ES-I3 (cell line): ENCODE results near the gene PLS3.
"Not testable (repeated sequence)": the region's sequence is repeated elsewhere in the genome, so short reads cannot be mapped to it uniquely, and the experiment has no call there.

Source experiments
- H3K36me3 ChIP-seq: 2 replicates; pipeline ENCODE4 v1.6.1; 2013; ENCODE audit warnings: mild to moderate bottlenecking, low read length, control low read depth, moderate library complexity; ENCODE audit not compliant: insufficient read depth
- H3K4me1 ChIP-seq: 2 replicates; pipeline ENCODE4 v1.6.1; 2013; ENCODE audit warnings: mild to moderate bottlenecking, control low read depth, low read length; ENCODE audit not compliant: insufficient read depth
- H3K9ac ChIP-seq: 2 replicates; pipeline ENCODE4 v1.6.1; 2013; ENCODE audit warnings: low read depth, mild to moderate bottlenecking, low read length, moderate library complexity
- H3K9me3 ChIP-seq: 2 replicates; pipeline ENCODE4 v1.6.1; 2013; ENCODE audit warnings: mild to moderate bottlenecking, low read length, moderate library complexity; ENCODE audit not compliant: control insufficient read depth, insufficient read depth

The PLS3 gene

GRCh38 chrX:115560978-115561604 is at the start of gene PLS3:
Gene PLS3 (plus strand): TSS chrX:115561174. CDS start chrX:115610251, 49,077 bp downstream.
- Histone ChIP-seq H3K36me3 (no peaks in the 10 kb centered on the region), H3K9ac (peak within 1 kb of the TSS; percentile 78), H3K9me3 (no peaks in the 10 kb centered on the region), H3K4me1 (peaks cover 15% of the 10 kb centered on the region)

- H3K4me1 ChIP-seq, result no peaks in the 10 kb centered on the region
- H3K9ac ChIP-seq, result no peak overlapping the region
- H3K9me3 ChIP-seq, result no peaks in the 10 kb centered on the region
- no peaks in the 10 kb centered on the region for H3K36me3 ChIP-seq
Measured at GRCh38 chrX:115518113-115518512, 42.9 kb upstream of the PLS3 start.

GRCh38 chrX:115521741-115522140 is 39.2 kb upstream of the PLS3 start:
- Histone ChIP-seq H3K9ac (no peak overlapping the region), H3K9me3 (no peaks in the 10 kb centered on the region), H3K4me1 (peaks cover 4% of the 10 kb centered on the region; the same call in 1 of the 2 replicates), H3K36me3 (no peaks in the 10 kb centered on the region)

GRCh38 chrX:115522952-115523351 is 38.0 kb upstream of the PLS3 start:
- Histone ChIP-seq H3K9me3 (no peaks in the 10 kb centered on the region), H3K9ac (no peak overlapping the region), H3K36me3 (no peaks in the 10 kb centered on the region), H3K4me1 (peaks cover 4% of the 10 kb centered on the region; the same call in 1 of the 2 replicates)

GRCh38 chrX:115525486-115525885 is 35.5 kb upstream of the PLS3 start:
- H3K36me3 ChIP-seq, result no peaks in the 10 kb centered on the region
- peaks cover 12% of the 10 kb centered on the region for H3K4me1 ChIP-seq
- H3K9me3 ChIP-seq, result no peaks in the 10 kb centered on the region
- H3K9ac ChIP-seq, result no peak overlapping the region

- Histone ChIP-seq H3K36me3 (no peaks in the 10 kb centered on the region), H3K9me3 (no peaks in the 10 kb centered on the region), H3K9ac (no peak overlapping the region), H3K4me1 (peaks cover 13% of the 10 kb centered on the region)
Measured at GRCh38 chrX:115531818-115532403, 29.1 kb upstream of the PLS3 start.

GRCh38 chrX:115533485-115533884 is 27.5 kb upstream of the PLS3 start:
- Histone ChIP-seq H3K9me3 (no peaks in the 10 kb centered on the region), H3K36me3 (no peaks in the 10 kb centered on the region), H3K4me1 (peaks cover 13% of the 10 kb centered on the region), H3K9ac (no peak overlapping the region)

GRCh38 chrX:115534383-115534782 is 26.6 kb upstream of the PLS3 start:
- Histone ChIP-seq H3K36me3 (no peaks in the 10 kb centered on the region), H3K4me1 (peaks cover 7% of the 10 kb centered on the region; the same call in 1 of the 2 replicates), H3K9ac (no peak overlapping the region), H3K9me3 (no peaks in the 10 kb centered on the region)

- no peak overlapping the region for H3K9ac ChIP-seq
- peaks cover 4% of the 10 kb centered on the region; the same call in 1 of the 2 replicates for H3K4me1 ChIP-seq
- H3K9me3 ChIP-seq, result no peaks in the 10 kb centered on the region
- H3K36me3 ChIP-seq, result no peaks in the 10 kb centered on the region
Measured at GRCh38 chrX:115535421-115535820, 25.6 kb upstream of the PLS3 start.

- no peaks in the 10 kb centered on the region for H3K9me3 ChIP-seq
- peaks cover 4% of the 10 kb centered on the region; the same call in 1 of the 2 replicates for H3K4me1 ChIP-seq
- no peak overlapping the region for H3K9ac ChIP-seq
- no peaks in the 10 kb centered on the region for H3K36me3 ChIP-seq
Measured at GRCh38 chrX:115535844-115536243, 25.1 kb upstream of the PLS3 start.

- Histone ChIP-seq H3K9ac (no peak overlapping the region), H3K36me3 (no peaks in the 10 kb centered on the region), H3K9me3 (no peaks in the 10 kb centered on the region), H3K4me1 (no peaks in the 10 kb centered on the region)
Measured at GRCh38 chrX:115539841-115540240, 21.1 kb upstream of the PLS3 start.

GRCh38 chrX:115541045-115541444 is 19.9 kb upstream of the PLS3 start:
- H3K36me3 ChIP-seq, H3K9ac ChIP-seq, H3K4me1 ChIP-seq, H3K9me3 ChIP-seq: not testable (repeated sequence)

GRCh38 chrX:115547448-115547847 is 13.5 kb upstream of the PLS3 start:
- Histone ChIP-seq H3K9ac (no peak overlapping the region), H3K4me1 (peaks cover 14% of the 10 kb centered on the region; the same call in 1 of the 2 replicates), H3K36me3 (no peaks in the 10 kb centered on the region), H3K9me3 (no peaks in the 10 kb centered on the region)

GRCh38 chrX:115549008-115549407 is 12.0 kb upstream of the PLS3 start:
- Histone ChIP-seq H3K9ac (no peak overlapping the region), H3K9me3 (no peaks in the 10 kb centered on the region), H3K36me3 (no peaks in the 10 kb centered on the region), H3K4me1 (peaks cover 14% of the 10 kb centered on the region; the same call in 1 of the 2 replicates)

- no peak overlapping the region for H3K9ac ChIP-seq
- no peaks in the 10 kb centered on the region for H3K9me3 ChIP-seq
- peaks cover 4% of the 10 kb centered on the region; the same call in 1 of the 2 replicates for H3K4me1 ChIP-seq
- H3K36me3 ChIP-seq, result no peaks in the 10 kb centered on the region
Measured at GRCh38 chrX:115553171-115553570, 7.8 kb upstream of the PLS3 start.
